IPS-18a (cell line): ENCODE results near the gene CLEC20A.

Experiments
- H3K27ac ChIP-seq: one replicate; pipeline ENCODE4 v1.5.1; 2013; ENCODE audit warnings: low read length
- H3K27me3 ChIP-seq: one replicate; pipeline ENCODE4 v1.6.1; 2013; ENCODE audit warnings: mild to moderate bottlenecking, low read length; ENCODE audit not compliant: control insufficient read depth, insufficient read depth
- H3K36me3 ChIP-seq: one replicate; pipeline ENCODE4 v1.6.1; 2013; ENCODE audit warnings: low read depth, low read length; ENCODE audit not compliant: control insufficient read depth
- H3K4me1 ChIP-seq: one replicate; pipeline ENCODE4 v1.6.1; 2013; ENCODE audit warnings: low read depth, low read length; ENCODE audit not compliant: control insufficient read depth
- H3K4me3 ChIP-seq: one replicate; pipeline ENCODE4 v1.5.1; 2013; ENCODE audit warnings: low read length
- H3K9ac ChIP-seq: one replicate; pipeline ENCODE4 v1.6.1; 2013; ENCODE audit warnings: mild to moderate bottlenecking, low read length, moderate library complexity
- H3K9me3 ChIP-seq: one replicate; pipeline ENCODE4 v1.6.1; 2013; ENCODE audit warnings: low read depth, low read length; ENCODE audit not compliant: control insufficient read depth

Gene CLEC20A

DNA sequence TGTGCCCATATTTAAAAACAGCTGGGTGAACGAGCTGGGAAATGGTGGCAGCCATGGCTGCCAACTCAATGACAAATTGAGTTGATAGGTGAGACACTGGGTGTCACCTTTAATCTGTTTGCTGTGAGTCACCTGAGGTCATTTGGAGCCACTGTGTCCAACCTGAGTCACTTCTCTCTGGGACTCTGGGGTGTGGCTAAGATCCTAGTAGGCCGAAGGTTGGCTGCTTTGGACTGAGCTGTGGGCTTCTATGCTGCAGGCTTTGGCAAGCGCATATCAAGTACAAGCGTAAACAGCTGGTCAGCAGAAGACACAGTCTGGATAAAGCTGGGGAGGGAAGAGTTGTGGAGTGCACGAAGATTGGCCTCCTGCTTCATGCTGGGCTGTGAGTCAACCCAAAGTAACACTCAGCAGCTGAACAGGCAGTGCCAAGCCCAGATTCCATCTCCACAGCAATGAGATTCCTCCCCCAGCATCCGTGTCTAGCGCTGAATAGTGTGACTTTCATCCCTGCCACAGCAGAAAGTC is 40.1 kb upstream of the CLEC20A start:
- Histone ChIP-seq H3K9me3 (no peaks in the 10 kb centered on the region), H3K9ac (no peak overlapping the region), H3K27ac (no peak overlapping the region), H3K4me3 (no peak overlapping the region), H3K36me3 (no peaks in the 10 kb centered on the region), H3K27me3 (no peaks in the 10 kb centered on the region), H3K4me1 (no peaks in the 10 kb centered on the region)

GRCh38 chr1:178536329-178536728 is 39.6 kb upstream of the CLEC20A start:
- Histone ChIP-seq H3K4me3 (no peak overlapping the region), H3K27ac (no peak overlapping the region), H3K4me1 (no peaks in the 10 kb centered on the region), H3K27me3 (no peaks in the 10 kb centered on the region), H3K36me3 (no peaks in the 10 kb centered on the region), H3K9ac (no peak overlapping the region), H3K9me3 (no peaks in the 10 kb centered on the region)

GRCh38 chr1:178534137-178534868 is 37.5 kb upstream of the CLEC20A start:
- Histone ChIP-seq H3K36me3 (no peaks in the 10 kb centered on the region), H3K4me3 (no peak overlapping the region), H3K4me1 (no peaks in the 10 kb centered on the region), H3K27me3 (no peaks in the 10 kb centered on the region), H3K27ac (no peak overlapping the region), H3K9ac (no peak overlapping the region), H3K9me3 (no peaks in the 10 kb centered on the region)

DNA sequence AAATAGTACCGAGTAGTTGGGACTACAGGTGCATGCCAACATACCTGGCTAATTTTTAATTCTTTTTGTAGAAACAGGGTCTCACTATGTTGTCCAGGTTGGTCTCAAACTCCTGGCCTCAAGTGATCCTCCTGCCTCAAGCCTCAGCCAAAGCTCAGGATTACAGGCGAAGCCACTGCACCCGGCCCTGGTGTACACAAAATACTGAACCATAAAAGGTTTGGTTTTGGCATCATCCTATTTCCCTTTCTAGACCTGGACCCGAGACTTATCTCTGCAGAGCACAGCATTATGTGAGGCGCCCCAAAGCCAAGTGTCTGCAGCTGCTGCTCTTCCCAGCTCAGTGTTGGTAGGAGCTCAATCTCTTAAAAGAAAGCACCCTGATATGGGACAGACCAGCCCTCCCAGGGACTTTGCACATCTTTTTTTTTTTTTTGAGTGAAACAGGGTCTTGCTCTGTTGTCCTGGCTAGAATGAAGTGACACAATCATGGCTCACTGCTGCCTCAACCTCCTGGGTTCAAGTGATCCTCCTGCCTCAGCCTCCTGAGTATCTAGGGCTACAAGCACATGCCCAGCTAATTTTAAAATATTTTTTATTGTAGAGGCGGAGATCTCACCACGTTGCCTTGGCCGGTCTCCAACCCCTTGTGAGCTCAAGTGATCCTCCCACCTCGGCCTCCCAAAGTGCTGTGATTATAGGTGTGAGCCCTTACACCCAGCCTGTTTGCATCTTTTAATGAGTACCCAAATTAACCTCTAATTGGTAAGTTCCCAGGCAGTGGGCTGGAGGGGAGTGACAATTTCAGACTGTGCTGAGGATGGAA is 36.6 kb upstream of the CLEC20A start:
- no peaks in the 10 kb centered on the region for H3K4me1 ChIP-seq
- H3K27me3 ChIP-seq: no peaks in the 10 kb centered on the region
- H3K27ac ChIP-seq: no peak overlapping the region
- no peak overlapping the region for H3K4me3 ChIP-seq
- no peaks in the 10 kb centered on the region for H3K9me3 ChIP-seq
- no peaks in the 10 kb centered on the region for H3K36me3 ChIP-seq
- no peak overlapping the region for H3K9ac ChIP-seq

GRCh38 chr1:178532392-178532791 is 35.6 kb upstream of the CLEC20A start:
- Histone ChIP-seq H3K9ac (no peak overlapping the region), H3K36me3 (no peaks in the 10 kb centered on the region), H3K9me3 (no peaks in the 10 kb centered on the region), H3K4me3 (no peak overlapping the region), H3K27me3 (no peaks in the 10 kb centered on the region), H3K4me1 (no peaks in the 10 kb centered on the region), H3K27ac (no peak overlapping the region)

DNA sequence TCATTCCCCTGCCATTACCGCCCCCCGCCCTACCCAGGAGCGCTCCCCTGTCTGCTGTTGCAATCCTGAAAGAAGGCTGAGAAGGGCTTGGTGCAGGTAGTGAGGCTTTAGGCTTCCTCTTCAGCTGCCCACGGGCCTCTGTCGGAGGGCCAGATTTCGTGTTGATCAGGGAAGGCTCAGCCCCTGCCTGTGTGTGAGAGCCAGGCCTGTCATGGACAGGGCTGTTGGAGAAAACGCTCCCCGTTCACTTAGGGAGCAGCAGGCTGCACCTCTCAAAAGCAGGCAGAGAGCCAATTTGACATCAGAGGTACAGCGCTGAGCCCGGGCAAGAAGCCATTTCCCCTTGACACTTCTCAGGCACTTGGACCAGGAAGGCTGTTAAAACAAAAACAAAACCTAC is 35.1 kb upstream of the CLEC20A start:
- no peak overlapping the region for H3K4me3 ChIP-seq
- H3K4me1 ChIP-seq: no peaks in the 10 kb centered on the region
- no peaks in the 10 kb centered on the region for H3K36me3 ChIP-seq
- H3K27me3 ChIP-seq: no peaks in the 10 kb centered on the region
- no peak overlapping the region for H3K9ac ChIP-seq
- H3K9me3 ChIP-seq: no peaks in the 10 kb centered on the region
- H3K27ac ChIP-seq: no peak overlapping the region

GRCh38 chr1:178530502-178530901 is 33.7 kb upstream of the CLEC20A start:
- no peak overlapping the region for H3K4me3 ChIP-seq

GRCh38 chr1:178530037-178530402 is 33.3 kb upstream of the CLEC20A start:
- Histone ChIP-seq H3K9ac (no peak overlapping the region), H3K4me1 (no peaks in the 10 kb centered on the region), H3K9me3 (no peaks in the 10 kb centered on the region), H3K4me3 (no peak overlapping the region), H3K27me3 (no peaks in the 10 kb centered on the region), H3K36me3 (no peaks in the 10 kb centered on the region), H3K27ac (no peak overlapping the region)

More at GRCh38 chr1:178530502-178530901, 33.7 kb upstream of the CLEC20A start:
- Histone ChIP-seq H3K9ac (no peak overlapping the region), H3K36me3 (no peaks in the 10 kb centered on the region), H3K4me1 (no peaks in the 10 kb centered on the region), H3K27me3 (no peaks in the 10 kb centered on the region), H3K9me3 (no peaks in the 10 kb centered on the region), H3K27ac (no peak overlapping the region)

- no peaks in the 10 kb centered on the region for H3K4me1 ChIP-seq
- no peaks in the 10 kb centered on the region for H3K27me3 ChIP-seq
- H3K27ac ChIP-seq: no peak overlapping the region
- no peak overlapping the region for H3K9ac ChIP-seq
- H3K4me3 ChIP-seq: no peak overlapping the region
- no peaks in the 10 kb centered on the region for H3K36me3 ChIP-seq
- no peaks in the 10 kb centered on the region for H3K9me3 ChIP-seq
These were observed 32.7 kb upstream of the CLEC20A start for GRCh38 chr1:178529364-178530036.

- H3K27ac ChIP-seq: no peak overlapping the region
- H3K4me1 ChIP-seq: no peaks in the 10 kb centered on the region
- no peak overlapping the region for H3K9ac ChIP-seq
- H3K4me3 ChIP-seq: no peak overlapping the region
- no peaks in the 10 kb centered on the region for H3K9me3 ChIP-seq
- no peaks in the 10 kb centered on the region for H3K36me3 ChIP-seq
- H3K27me3 ChIP-seq: no peaks in the 10 kb centered on the region
These were observed 32.2 kb upstream of the CLEC20A start for GRCh38 chr1:178528953-178529335.

DNA sequence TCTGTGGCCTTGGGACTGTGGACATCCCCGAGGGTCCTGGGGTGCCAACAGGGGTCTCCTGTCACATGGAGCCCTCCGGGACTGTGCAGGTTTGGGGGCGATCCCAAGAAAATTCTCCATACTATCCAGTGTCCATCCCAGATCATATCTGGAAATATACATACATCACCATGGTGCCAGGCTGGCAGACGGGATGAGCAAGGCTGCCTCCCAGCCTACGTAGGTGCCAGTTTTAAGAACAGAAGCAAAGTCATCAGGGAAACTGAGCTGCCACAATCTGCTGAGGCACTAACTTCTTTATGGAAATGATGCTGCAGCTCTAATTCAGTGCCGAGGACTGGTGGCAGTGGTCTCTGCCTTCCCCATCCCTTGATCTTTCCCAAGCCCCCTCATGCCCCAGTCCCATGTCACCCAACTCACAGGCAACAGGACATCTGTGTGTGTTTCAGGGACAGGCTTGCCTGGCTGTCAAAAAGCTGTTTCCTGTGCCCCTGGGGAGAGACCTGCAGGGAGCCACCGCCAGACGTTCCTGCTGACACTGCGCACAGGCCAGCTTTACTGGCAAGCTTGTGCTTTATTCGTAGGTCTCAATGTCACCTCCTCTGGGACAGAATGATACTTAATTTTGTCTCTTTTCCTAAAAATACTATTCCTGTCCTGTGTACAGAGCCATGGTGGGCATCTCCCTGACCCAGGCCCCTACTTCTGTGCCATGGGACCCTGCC is 31.6 kb upstream of the CLEC20A start:
- H3K27me3 ChIP-seq: no peaks in the 10 kb centered on the region
- no peak overlapping the region for H3K27ac ChIP-seq
- no peak overlapping the region for H3K9ac ChIP-seq
- H3K9me3 ChIP-seq: no peaks in the 10 kb centered on the region
- H3K4me1 ChIP-seq: no peaks in the 10 kb centered on the region
- H3K36me3 ChIP-seq: no peaks in the 10 kb centered on the region
- no peak overlapping the region for H3K4me3 ChIP-seq
